B cell (primary cell): ENCODE data around the gene LCN15. TPM values are rescaled to one million over a fixed set of nuclear protein-coding genes. Genes with fewer than 3 reads are reported as not detected.
A peak's percentile ranks its signal among the peaks of the same experiment; 100 is the strongest.

ENCODE experiments used
- ATAC-seq: fragments of 200-7000 bp; cut with Tn5 transposase; one replicate; pipeline ENCODE4 v1.10.0; 2021; ENCODE audit warnings: low read depth, mild to moderate bottlenecking, moderate number of reproducible peaks, moderate library complexity
- CTCF ChIA-PET: fragments of 350-600 bp; sonication (Branson Sonifier 250); formaldehyde crosslinking; loops from one replicate; lab custom pipeline; 2021; ENCODE audit warnings: antibody characterized with exemption, inconsistent platforms; lab: Charles Lee
- POLR2A ChIA-PET: fragments of 350-600 bp; sonication (Branson Sonifier 250); formaldehyde crosslinking; loops from one replicate; lab custom pipeline; 2021; ENCODE audit warnings: antibody characterized with exemption; lab: Charles Lee
- DNase-seq: peaks from one replicate; pipeline ENCODE4 v3.0.0; 2013
- H2AFZ ChIP-seq: 2 replicates; pipeline ENCODE4 v1.6.1; 2012; ENCODE audit warnings: mild to moderate bottlenecking, low read depth, low read length; ENCODE audit not compliant: insufficient read depth, poor library complexity, severe bottlenecking
- H3K27ac ChIP-seq, 2 donors: 1 replicate in 1 of 2; 2 replicates in 1 of 2; pipeline ENCODE4 v1.5.1; 2012 to 2013; ENCODE audit warnings: low read length in 2 of 2, mild to moderate bottlenecking in 2 of 2, moderate library complexity in 1 of 2
- H3K27me3 ChIP-seq, 4 experiments: fragments of 200-600 bp in 1 of 4; sonication (generic) in 1 of 4; replicated peaks in 1 of 4; 1 replicate in 2 of 4; 2 replicates in 2 of 4; pipeline versions ENCODE4 v1.6.1 to v1.7.0; 2013 to 2016; ENCODE audit warnings: low read length in 3 of 4, mild to moderate bottlenecking in 2 of 4, mixed read lengths in 1 of 4, moderate library complexity in 1 of 4; ENCODE audit not compliant: insufficient read depth in 4 of 4, control insufficient read depth in 3 of 4; ENCODE audit errors: control extremely low read depth in 1 of 4
- H3K36me3 ChIP-seq, 2 experiments: replicated peaks in 1 of 2; 1 replicate in 1 of 2; 2 replicates in 1 of 2; pipeline versions ENCODE4 v1.6.1 to v1.7.1; 2013; ENCODE audit warnings: low read length in 1 of 2; ENCODE audit not compliant: insufficient read depth in 2 of 2, control insufficient read depth in 1 of 2; ENCODE audit errors: control extremely low read depth in 1 of 2, extremely low read depth in 1 of 2
- H3K4me1 ChIP-seq, 2 donors: fragments of 200-600 bp in 1 of 2; sonication (generic) in 1 of 2; 1 replicate in 1 of 2; 2 replicates in 1 of 2; pipeline versions ENCODE4 v1.5.1 to v1.6.1; 2013 to 2017; ENCODE audit warnings: low read length in 2 of 2; ENCODE audit not compliant: control insufficient read depth in 2 of 2, insufficient read depth in 2 of 2
- H3K4me2 ChIP-seq: replicated peaks from 2 replicates; pipeline ENCODE3; 2012; ENCODE audit warnings: mild to moderate bottlenecking, low read depth, low read length; ENCODE audit not compliant: poor library complexity, severe bottlenecking
- H3K4me3 ChIP-seq, 5 experiments: fragments of 200-600 bp in 1 of 5; sonication (generic) in 1 of 5; 1 replicate in 3 of 5; 2 replicates in 2 of 5; pipeline versions ENCODE4 v1.5.1 to v1.7.0; 2011 to 2016; ENCODE audit warnings: low read length in 4 of 5, mild to moderate bottlenecking in 4 of 5, low read depth in 2 of 5, control low read depth in 1 of 5, moderate library complexity in 1 of 5; ENCODE audit not compliant: insufficient read depth in 1 of 5; ENCODE audit errors: control extremely low read depth in 1 of 5, extremely low read depth in 1 of 5
- H3K79me2 ChIP-seq: fragments of 200-600 bp; sonication (generic); one replicate; pipeline ENCODE4 v1.6.0; 2016; ENCODE audit warnings: low read length; ENCODE audit not compliant: control insufficient read depth, insufficient read depth
- H3K9ac ChIP-seq: fragments of 200-600 bp; sonication (generic); 2 replicates; pipeline ENCODE4 v1.6.1; 2017; ENCODE audit warnings: mild to moderate bottlenecking, low read length, moderate library complexity
- H3K9me3 ChIP-seq, 3 donors: one replicate each; pipeline versions ENCODE4 v1.6.1 to v1.7.1; 2013; ENCODE audit warnings: low read length in 2 of 3; ENCODE audit not compliant: control insufficient read depth in 2 of 3, insufficient read depth in 1 of 3; ENCODE audit errors: control extremely low read depth in 1 of 3
- H4K20me1 ChIP-seq: 2 replicates; pipeline ENCODE4 v1.6.0; 2012; ENCODE audit warnings: mild to moderate bottlenecking, low read length; ENCODE audit not compliant: insufficient read depth, control insufficient read depth, poor library complexity, severe bottlenecking
- H3K27ac Mint-ChIP-seq: one replicate; pipeline ENCODE4 v1.8.0; 2021; ENCODE audit warnings: mixed read lengths
- H3K27me3 Mint-ChIP-seq: one replicate; pipeline ENCODE4 v1.8.0; 2021; ENCODE audit warnings: mixed read lengths
- H3K4me1 Mint-ChIP-seq: one replicate; pipeline ENCODE4 v1.8.0; 2021; ENCODE audit warnings: mixed read lengths
- H3K4me3 Mint-ChIP-seq: one replicate; pipeline ENCODE4 v1.8.0; 2021; ENCODE audit warnings: mixed read lengths
- H3K9me3 Mint-ChIP-seq: one replicate; pipeline ENCODE4 v1.8.0; 2022; ENCODE audit warnings: mixed read lengths; ENCODE audit not compliant: insufficient read depth
- CTCF ChIP-seq: fragments of 200-600 bp; IDR thresholded peaks from one replicate; pipeline ENCODE4 v1.8.0; 2022; ENCODE audit warnings: antibody characterized with exemption, mild to moderate bottlenecking
- EZH2 ChIP-seq: IDR thresholded peaks from 2 replicates; pipeline ENCODE4 v1.6.1; 2012; ENCODE audit warnings: borderline replicate concordance, low read depth, mild to moderate bottlenecking, moderate library complexity, low read length; ENCODE audit not compliant: insufficient read depth, poor library complexity, severe bottlenecking
- WGBS: methylation state at CpG from one replicate; pipeline ENCODE4 v1.1.5; 2013; ENCODE audit warnings: missing lambda C conversion rate; ENCODE audit not compliant: insufficient coverage; 5-methylcytosine and 5-hydroxymethylcytosine counted together
- intact Hi-C: fragments of 100-400 bp; cut with micrococcal nuclease; formaldehyde crosslinking; loops from one replicate; pipeline ENCODE4 v1.10.0; 2022
- polyA plus RNA-seq: library from polyadenylated mRNA; depleted of rRNA; stranded (reverse); fragments of >200 nt; gene quantifications from 2 replicates; pipeline ENCODE4 v1.2.3, GENCODE V29; 2012
- total RNA-seq, 2 donors: library from RNA; stranded (reverse); fragments of 120-200 nt in 1 of 2; gene quantifications; 1 replicate in 1 of 2; 2 replicates in 1 of 2; pipeline versions ENCODE4 v1.2.3 to v1.2.4, GENCODE V29; 2013 to 2022

LCN15 gene
- total and polyA plus RNA-seq, 2 donors (not counting 1 experiment from before 2014, with no cell fraction given): not detected

- peaks cover 36% of the 10 kb centered on the region for H3K79me2 ChIP-seq
- peak overlapping the region; percentile 91 for H3K4me3 Mint-ChIP-seq
- H2AFZ ChIP-seq: no peak overlapping the region
- ATAC-seq (no peak), DNase-seq (no peak)
- H3K4me1 Mint-ChIP-seq: peaks cover 35% of the 10 kb centered on the region
- peak overlapping the region; percentile 83 for H3K27ac Mint-ChIP-seq
- TF ChIP-seq EZH2 (no peak), CTCF (no peak)
- H3K27me3 Mint-ChIP-seq: no peaks in the 10 kb centered on the region
- no peaks in the 10 kb centered on the region for H3K9me3 ChIP-seq
- H3K27me3 ChIP-seq: no peaks in the 10 kb centered on the region
- ChIA-PET POLR2A (interaction anchor here (1.7 to 3.4 kb wide), 2 partner anchors 9 to 11 kb away, joined by 9 to 53 read pairs; no protein-coding TSS in a partner anchor), CTCF (interaction anchor here (1.1 to 3.9 kb wide), 4 partner anchors 10 to 69 kb away, joined by 3 to 46 read pairs (median 6); partner anchors contain the start of gene LCN8)
- H3K4me2 ChIP-seq: peak overlapping the region; percentile 91
- intact Hi-C loops: no loop called here
- H3K9ac ChIP-seq: peak overlapping the region; percentile 94
- H3K27ac ChIP-seq: peak overlapping the region; percentile 82 to 83
- no peaks in the 10 kb centered on the region for H3K9me3 Mint-ChIP-seq
- H4K20me1 ChIP-seq: peaks cover 32% of the 10 kb centered on the region
- H3K4me1 ChIP-seq: peaks cover 22 to 41% of the 10 kb centered on the region in 2 donors
- peak overlapping the region in 4 of 5 experiments; percentile 69 to 97 (median 78) for H3K4me3 ChIP-seq
- peaks cover 0 to 19% of the 10 kb centered on the region in 2 experiments for H3K36me3 ChIP-seq
- WGBS: 97% methylated on average over 16 of the region's 16 CpGs
These were observed 23.8 kb downstream of the LCN15 start for GRCh38 chr9:136740491-136740890.

- ChIA-PET POLR2A (interaction anchor here (3.4 kb wide), 1 partner anchor 11 kb away, joined by 53 read pairs; no protein-coding TSS in a partner anchor), CTCF (interaction anchor here (1.1 to 3.9 kb wide), 2 partner anchors 10 to 12 kb away, joined by 3 to 46 read pairs; no protein-coding TSS in a partner anchor)
- Histone ChIP-seq H3K36me3 (peaks cover 0 to 19% of the 10 kb centered on the region in 2 experiments), H3K9me3 (no peaks in the 10 kb centered on the region), H3K4me3 (no peak overlapping the region), H4K20me1 (peaks cover 32% of the 10 kb centered on the region), H2AFZ (no peak overlapping the region), H3K27ac (peak overlapping the region in 1 of 2 donors; percentile 82), H3K79me2 (peaks cover 36% of the 10 kb centered on the region), H3K4me2 (peak overlapping the region; percentile 91), H3K9ac (no peak overlapping the region), H3K27me3 (no peaks in the 10 kb centered on the region), H3K4me1 (peaks cover 22 to 41% of the 10 kb centered on the region in 2 donors)
- Mint-ChIP-seq H3K27me3 (no peaks in the 10 kb centered on the region), H3K4me3 (peak overlapping the region; percentile 91), H3K27ac (peak overlapping the region; percentile 83), H3K9me3 (no peaks in the 10 kb centered on the region), H3K4me1 (peaks cover 35% of the 10 kb centered on the region)
- intact Hi-C loops: no loop called here
- DNase-seq (no peak), ATAC-seq (no peak)
- 92% methylated on average over 7 of the region's 11 CpGs for WGBS
- TF ChIP-seq CTCF (no peak), EZH2 (no peak)
These were observed 24.2 kb downstream of the LCN15 start for GRCh38 chr9:136740069-136740468.
